Measurements from ENCODE around the gene PIGH.

Gene PIGH

DNA sequence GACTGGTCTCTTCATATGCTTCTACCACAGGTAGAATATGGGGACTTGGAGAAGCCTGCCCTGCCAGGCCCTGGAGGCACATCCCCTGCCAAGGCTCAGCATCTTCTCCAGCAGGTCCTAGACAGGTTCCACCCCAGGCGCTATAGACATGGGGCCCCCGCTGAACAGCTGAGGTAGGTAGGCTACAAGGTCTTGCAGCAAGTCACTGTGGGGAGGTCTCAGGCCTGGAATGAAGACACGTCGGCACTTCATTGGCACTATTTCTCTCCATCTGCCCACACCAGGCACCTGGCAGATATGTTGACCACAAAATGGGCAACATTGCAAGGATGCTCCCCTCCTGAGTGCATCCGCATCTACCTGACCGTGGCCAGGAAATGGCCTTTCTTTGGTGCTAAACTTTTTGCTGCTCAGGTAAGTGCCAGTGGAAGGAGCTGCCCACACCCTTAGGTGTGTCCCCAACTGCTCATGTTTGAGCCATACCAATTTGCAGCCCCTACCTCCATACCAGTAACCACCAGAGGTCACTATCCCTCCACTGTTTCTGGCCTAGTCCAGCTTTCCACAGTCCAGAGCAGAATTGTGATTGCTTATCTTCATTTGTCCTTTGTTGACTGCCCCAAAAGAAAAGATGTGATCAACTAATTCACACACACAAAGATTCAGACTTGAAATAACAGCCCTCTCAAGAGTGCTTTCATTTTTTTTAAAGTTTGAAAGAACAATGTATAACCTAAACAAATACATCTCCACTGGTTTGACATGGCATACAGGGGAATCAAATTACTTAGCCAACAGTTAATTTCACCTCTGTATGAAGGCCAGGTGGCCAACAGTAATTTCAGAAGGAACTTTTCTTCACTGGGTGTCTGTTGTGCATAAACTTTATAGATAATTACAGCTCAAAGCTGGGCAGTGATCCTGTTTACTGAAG is 16.1 kb downstream of the PIGH start:
- peaks cover 16 to 32% of the 10 kb centered on the region in 2 donors for H3K36me3 ChIP-seq (ENCODE audit: control insufficient read depth in 2 of 2, insufficient read depth in 2 of 2, low read length in 2 of 2)
- H3K9me3 ChIP-seq (ENCODE audit: control insufficient read depth in 2 of 2, low read length in 2 of 2), result no peaks in the 10 kb centered on the region
- no peaks in the 10 kb centered on the region for H3K27me3 ChIP-seq (ENCODE audit: control insufficient read depth in 1 of 2, insufficient read depth in 2 of 2, low read length in 2 of 2)
- H3K27ac ChIP-seq (ENCODE audit: low read length), result no peak overlapping the region
- H3K4me3 ChIP-seq (ENCODE audit: low read length in 2 of 2), result no peak overlapping the region
- no peaks in the 10 kb centered on the region for H3K4me1 ChIP-seq (ENCODE audit: control insufficient read depth, insufficient read depth, low read length)
- H3K9ac ChIP-seq (ENCODE audit: low read length in 2 of 2), result no peak overlapping the region

DNA sequence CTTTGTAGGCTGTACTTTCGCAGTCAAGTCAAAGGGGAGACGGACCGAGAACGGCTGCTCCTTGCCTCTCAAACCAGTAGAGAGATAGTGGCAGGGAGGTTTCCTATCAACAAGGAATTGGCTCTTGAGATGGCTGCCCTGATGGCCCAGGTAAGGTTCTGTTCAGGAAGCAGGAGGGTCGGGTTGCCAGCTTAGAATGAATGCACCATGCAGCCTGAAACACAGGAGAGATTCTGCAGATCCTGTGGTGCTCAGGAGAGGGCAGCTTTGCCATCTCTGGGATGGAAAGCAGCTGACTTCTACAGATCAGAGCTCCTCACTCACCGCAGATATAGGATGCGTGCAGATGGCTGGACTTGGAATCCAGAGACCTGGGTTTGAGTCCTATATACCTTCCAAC is 18.0 kb downstream of the PIGH start:
- Histone ChIP-seq H3K9me3 (ENCODE audit: control insufficient read depth in 2 of 2, low read length in 2 of 2) (no peaks in the 10 kb centered on the region), H3K27ac (ENCODE audit: low read length) (no peak overlapping the region), H3K4me1 (ENCODE audit: control insufficient read depth, insufficient read depth, low read length) (no peaks in the 10 kb centered on the region), H3K27me3 (ENCODE audit: control insufficient read depth in 1 of 2, insufficient read depth in 2 of 2, low read length in 2 of 2) (no peaks in the 10 kb centered on the region), H3K36me3 (ENCODE audit: control insufficient read depth in 2 of 2, insufficient read depth in 2 of 2, low read length in 2 of 2) (peaks cover 10 to 21% of the 10 kb centered on the region in 2 donors), H3K9ac (ENCODE audit: low read length in 2 of 2) (no peak overlapping the region), H3K4me3 (ENCODE audit: low read length in 2 of 2) (no peak overlapping the region)

DNA sequence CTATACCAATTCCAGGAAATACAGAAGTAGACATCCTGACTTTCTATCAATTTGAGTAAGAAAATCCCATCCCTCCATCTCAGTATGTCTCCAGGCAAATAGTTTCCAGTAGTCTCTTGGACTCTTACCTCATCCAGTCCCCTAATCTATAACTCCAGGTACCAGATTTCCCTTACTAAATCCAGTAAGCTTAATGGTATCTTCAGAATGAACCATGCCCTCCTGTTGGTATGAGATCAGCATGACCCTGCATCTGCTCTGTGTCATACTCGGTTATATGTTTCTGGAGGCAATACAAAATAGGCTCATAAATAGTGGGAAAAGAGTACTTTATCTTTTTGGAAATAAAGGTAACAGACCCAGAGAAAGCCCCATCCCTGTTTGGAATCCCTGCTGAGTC is 18.4 kb downstream of the PIGH start:
- Histone ChIP-seq H3K4me3 (ENCODE audit: low read length in 2 of 2) (no peak overlapping the region), H3K36me3 (ENCODE audit: control insufficient read depth in 2 of 2, insufficient read depth in 2 of 2, low read length in 2 of 2) (peaks cover 10 to 19% of the 10 kb centered on the region in 2 donors), H3K9ac (ENCODE audit: low read length in 2 of 2) (no peak overlapping the region), H3K4me1 (ENCODE audit: control insufficient read depth, insufficient read depth, low read length) (no peaks in the 10 kb centered on the region), H3K27me3 (ENCODE audit: control insufficient read depth in 1 of 2, insufficient read depth in 2 of 2, low read length in 2 of 2) (no peaks in the 10 kb centered on the region), H3K27ac (ENCODE audit: low read length) (no peak overlapping the region), H3K9me3 (ENCODE audit: control insufficient read depth in 2 of 2, low read length in 2 of 2) (no peaks in the 10 kb centered on the region)

DNA sequence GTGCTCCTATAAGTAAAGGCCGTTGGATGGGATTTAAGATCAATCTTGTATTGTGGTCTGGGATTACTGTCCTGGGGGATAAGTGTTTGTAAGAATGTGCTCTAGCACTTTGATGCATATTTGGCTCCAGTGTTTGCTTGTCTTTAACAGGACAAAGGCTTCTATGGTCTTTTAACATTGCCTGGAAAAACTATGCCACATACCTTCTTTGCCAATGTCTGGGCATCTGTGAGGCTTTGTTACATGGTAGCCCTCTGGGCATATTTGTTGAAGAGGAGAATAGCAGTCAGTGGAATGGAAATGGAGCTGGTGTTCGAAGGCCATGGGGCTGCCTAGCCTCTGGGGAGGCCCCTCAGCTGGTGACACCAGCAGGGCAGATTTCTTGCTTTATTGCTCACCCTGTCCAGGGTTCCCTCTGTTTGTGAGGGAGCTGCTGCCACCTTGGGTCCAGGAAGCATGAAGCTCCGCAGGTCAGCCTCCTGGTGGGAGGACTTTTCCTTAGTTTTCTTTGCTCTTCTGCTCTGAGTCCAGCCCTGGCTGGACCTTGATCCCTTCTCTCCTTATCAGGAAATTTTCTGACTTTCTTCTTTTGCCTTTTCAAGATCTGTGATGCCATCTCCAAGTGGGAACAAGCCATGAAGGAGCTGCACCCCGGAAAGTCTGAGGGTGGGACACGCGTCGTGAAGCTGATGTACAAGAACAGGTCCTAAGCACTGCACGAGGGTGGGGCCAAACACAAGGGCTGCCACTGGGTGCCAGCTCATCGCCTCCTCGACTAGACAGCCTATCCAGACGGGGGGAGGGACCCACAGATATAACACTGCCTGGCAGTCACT is 19.5 kb downstream of the PIGH start:
- H3K9ac ChIP-seq (ENCODE audit: low read length in 2 of 2), result no peak overlapping the region
- H3K4me1 ChIP-seq (ENCODE audit: control insufficient read depth, insufficient read depth, low read length), result no peaks in the 10 kb centered on the region
- no peak overlapping the region for H3K27ac ChIP-seq (ENCODE audit: low read length)
- no peaks in the 10 kb centered on the region for H3K27me3 ChIP-seq (ENCODE audit: control insufficient read depth in 1 of 2, insufficient read depth in 2 of 2, low read length in 2 of 2)
- peaks cover 2 to 16% of the 10 kb centered on the region in 2 donors for H3K36me3 ChIP-seq (ENCODE audit: control insufficient read depth in 2 of 2, insufficient read depth in 2 of 2, low read length in 2 of 2)
- no peak overlapping the region for H3K4me3 ChIP-seq (ENCODE audit: low read length in 2 of 2)
- H3K9me3 ChIP-seq (ENCODE audit: control insufficient read depth in 2 of 2, low read length in 2 of 2), result no peaks in the 10 kb centered on the region

DNA sequence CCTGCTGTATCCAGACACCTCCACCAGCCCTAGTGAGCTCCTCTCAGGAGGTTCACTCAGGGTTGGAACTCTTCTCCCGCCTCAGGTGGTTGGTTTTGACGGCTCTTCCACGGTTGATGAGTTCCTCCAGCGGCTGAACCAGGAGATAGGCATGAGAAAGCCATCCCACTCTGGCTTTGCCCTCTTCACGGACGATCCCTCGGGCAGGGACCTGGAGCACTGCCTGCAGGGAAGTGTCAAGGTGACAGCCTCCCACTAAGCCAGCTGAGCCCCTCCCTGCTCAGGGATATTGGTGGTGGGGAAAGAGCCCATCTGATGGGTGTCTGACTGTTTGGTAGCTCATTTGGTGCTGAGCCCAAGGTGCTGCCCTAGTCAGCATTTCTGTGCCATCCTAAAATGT is 20.4 kb downstream of the PIGH start:
- Histone ChIP-seq H3K9me3 (ENCODE audit: control insufficient read depth in 2 of 2, low read length in 2 of 2) (no peaks in the 10 kb centered on the region), H3K4me3 (ENCODE audit: low read length in 2 of 2) (no peak overlapping the region), H3K4me1 (ENCODE audit: control insufficient read depth, insufficient read depth, low read length) (no peaks in the 10 kb centered on the region), H3K36me3 (ENCODE audit: control insufficient read depth in 2 of 2, insufficient read depth in 2 of 2, low read length in 2 of 2) (peaks cover 0 to 14% of the 10 kb centered on the region in 2 donors), H3K27ac (ENCODE audit: low read length) (no peak overlapping the region), H3K27me3 (ENCODE audit: control insufficient read depth in 1 of 2, insufficient read depth in 2 of 2, low read length in 2 of 2) (no peaks in the 10 kb centered on the region), H3K9ac (ENCODE audit: low read length in 2 of 2) (no peak overlapping the region)

DNA sequence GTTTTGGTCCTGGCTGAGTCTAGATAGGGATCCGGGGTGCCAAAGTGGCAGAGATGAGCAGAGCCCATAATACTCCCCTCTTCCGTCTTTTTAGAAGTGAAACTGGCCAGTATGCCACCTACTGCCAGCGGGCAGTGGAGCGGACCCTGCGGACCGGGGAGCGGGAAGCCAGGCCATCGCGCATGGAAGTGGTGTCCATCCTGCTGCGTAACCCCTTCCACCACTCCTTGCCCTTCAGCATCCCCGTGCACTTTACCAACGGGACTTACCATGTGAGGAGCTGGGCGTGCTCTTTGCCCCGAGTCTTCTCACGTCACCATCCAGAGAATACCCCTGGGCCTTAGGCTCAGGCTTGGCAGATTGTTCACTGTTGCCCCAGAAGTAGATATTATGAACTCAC is 21.0 kb downstream of the PIGH start:
- Histone ChIP-seq H3K9me3 (ENCODE audit: control insufficient read depth in 2 of 2, low read length in 2 of 2) (no peaks in the 10 kb centered on the region), H3K4me1 (ENCODE audit: control insufficient read depth, insufficient read depth, low read length) (no peaks in the 10 kb centered on the region), H3K36me3 (ENCODE audit: control insufficient read depth in 2 of 2, insufficient read depth in 2 of 2, low read length in 2 of 2) (peaks cover 0 to 14% of the 10 kb centered on the region in 2 donors), H3K27ac (ENCODE audit: low read length) (no peak overlapping the region), H3K4me3 (ENCODE audit: low read length in 2 of 2) (no peak overlapping the region), H3K9ac (ENCODE audit: low read length in 2 of 2) (no peak overlapping the region), H3K27me3 (ENCODE audit: control insufficient read depth in 1 of 2, insufficient read depth in 2 of 2, low read length in 2 of 2) (no peaks in the 10 kb centered on the region)

DNA sequence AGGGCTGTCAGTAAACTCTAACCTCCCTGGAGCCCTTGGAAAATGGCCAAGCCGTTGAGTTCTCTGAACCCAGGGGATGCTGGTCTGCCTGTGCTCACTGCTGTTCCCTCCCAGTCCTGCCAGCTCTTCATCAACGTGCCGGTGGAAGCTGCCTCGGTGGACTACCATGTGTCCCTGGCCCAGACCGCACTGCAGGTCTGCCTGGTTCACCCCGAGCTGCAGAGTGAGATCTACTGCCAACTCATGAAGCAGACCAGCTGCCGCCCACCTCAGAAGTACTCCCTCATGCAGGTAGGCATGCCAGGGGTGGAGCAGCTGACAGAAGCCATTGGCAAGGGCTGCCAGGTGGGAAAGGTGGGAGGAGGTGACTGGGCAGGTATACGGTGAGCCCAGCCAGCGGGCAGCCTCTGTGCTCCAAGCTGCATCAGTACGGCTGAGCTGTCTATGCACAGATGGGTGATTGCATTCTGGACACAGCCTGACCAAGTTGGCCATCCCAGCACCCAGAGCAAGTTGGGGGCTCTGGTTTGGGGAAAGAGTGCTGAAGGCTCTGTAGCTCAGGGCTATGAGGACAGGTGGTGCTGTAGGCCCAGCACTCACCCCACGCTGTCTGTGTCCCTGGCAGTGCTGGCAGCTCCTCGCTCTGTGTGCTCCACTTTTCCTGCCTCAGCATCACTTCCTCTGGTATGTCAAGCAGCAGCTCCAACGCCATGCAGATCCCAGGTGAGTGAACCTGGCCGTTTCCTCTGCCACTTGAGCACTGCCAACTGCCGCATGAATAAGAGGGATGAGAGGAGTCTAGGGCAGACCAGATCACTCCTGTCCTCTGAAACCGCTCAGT is 21.9 kb downstream of the PIGH start:
- Histone ChIP-seq H3K27ac (ENCODE audit: low read length) (no peak overlapping the region), H3K9ac (ENCODE audit: low read length in 2 of 2) (no peak overlapping the region), H3K4me1 (ENCODE audit: control insufficient read depth, insufficient read depth, low read length) (no peaks in the 10 kb centered on the region), H3K36me3 (ENCODE audit: control insufficient read depth in 2 of 2, insufficient read depth in 2 of 2, low read length in 2 of 2) (peaks cover 0 to 12% of the 10 kb centered on the region in 2 donors), H3K4me3 (ENCODE audit: low read length in 2 of 2) (no peak overlapping the region), H3K27me3 (ENCODE audit: control insufficient read depth in 1 of 2, insufficient read depth in 2 of 2, low read length in 2 of 2) (no peaks in the 10 kb centered on the region), H3K9me3 (ENCODE audit: control insufficient read depth in 2 of 2, low read length in 2 of 2) (no peaks in the 10 kb centered on the region)

DNA sequence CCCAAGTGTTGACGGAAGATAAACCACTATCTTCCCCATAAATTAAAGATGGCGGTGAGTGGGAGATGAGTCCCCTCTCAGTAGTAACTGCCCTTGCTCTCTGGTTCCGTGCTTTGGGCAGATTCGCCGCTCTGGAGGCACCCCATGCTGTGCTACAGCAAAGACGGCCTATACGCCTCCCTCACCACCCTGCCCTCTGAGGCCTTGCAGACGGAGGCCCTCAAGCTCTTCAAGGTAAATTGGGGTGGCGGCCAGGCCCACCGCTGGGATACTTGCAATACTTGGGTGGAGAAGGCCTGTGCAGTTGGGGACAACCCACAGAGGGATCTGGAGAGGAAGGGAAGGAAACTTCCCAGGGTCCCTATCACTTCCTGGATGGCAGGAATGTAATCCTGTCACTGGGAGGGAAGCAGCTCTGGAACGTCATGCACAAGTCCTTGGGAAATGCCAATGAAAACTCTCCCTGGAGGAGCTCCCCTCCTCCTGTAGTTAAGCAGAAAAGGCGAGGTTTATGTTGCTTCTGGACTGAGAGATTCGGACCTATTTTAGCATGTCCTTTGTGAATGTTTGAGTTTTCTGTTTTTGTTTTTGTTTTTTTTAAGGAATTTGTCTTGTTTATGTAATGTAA is 22.8 kb downstream of the PIGH start:
- Histone ChIP-seq H3K36me3 (ENCODE audit: control insufficient read depth in 2 of 2, insufficient read depth in 2 of 2, low read length in 2 of 2) (peaks cover 0 to 12% of the 10 kb centered on the region in 2 donors), H3K9me3 (ENCODE audit: control insufficient read depth in 2 of 2, low read length in 2 of 2) (no peaks in the 10 kb centered on the region), H3K27ac (ENCODE audit: low read length) (no peak overlapping the region), H3K9ac (ENCODE audit: low read length in 2 of 2) (no peak overlapping the region), H3K4me1 (ENCODE audit: control insufficient read depth, insufficient read depth, low read length) (no peaks in the 10 kb centered on the region), H3K27me3 (ENCODE audit: control insufficient read depth in 1 of 2, insufficient read depth in 2 of 2, low read length in 2 of 2) (no peaks in the 10 kb centered on the region), H3K4me3 (ENCODE audit: low read length in 2 of 2) (no peak overlapping the region)

DNA sequence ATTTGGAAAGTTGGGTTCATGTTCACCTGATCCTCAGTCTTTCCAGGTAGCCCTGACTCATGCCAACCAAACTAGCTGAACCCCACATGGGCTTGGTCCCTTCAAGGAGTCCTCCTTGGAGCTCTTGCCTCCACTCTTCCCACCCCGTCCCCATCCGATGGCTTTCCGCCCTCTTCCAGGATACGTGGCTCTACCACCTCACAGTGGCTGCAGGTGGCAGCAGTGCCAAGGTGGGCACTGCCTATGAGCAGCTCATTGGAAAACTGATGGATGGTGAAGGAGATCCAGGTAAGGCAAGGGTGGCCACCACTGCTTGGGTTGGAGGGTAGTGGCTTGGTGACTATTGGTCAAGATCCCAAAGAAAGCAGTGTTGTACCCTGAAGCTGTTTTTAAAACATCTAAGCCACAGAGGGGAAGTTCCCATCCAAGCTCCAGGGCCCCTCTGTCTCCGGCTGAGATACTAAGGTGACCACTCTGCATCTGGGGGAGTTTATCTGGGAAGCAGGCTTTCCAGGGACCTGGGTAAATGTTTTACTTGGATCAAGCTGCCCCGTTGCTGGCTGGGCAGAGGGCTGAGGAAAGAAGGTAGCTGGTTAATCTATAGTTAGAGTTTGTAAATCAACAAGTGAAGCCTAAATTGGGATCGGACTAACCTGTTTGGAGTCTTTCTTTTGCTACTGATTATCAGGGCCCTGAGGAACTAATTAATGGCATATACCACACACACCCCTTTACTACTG is 23.7 kb downstream of the PIGH start:
- H3K9me3 ChIP-seq (ENCODE audit: control insufficient read depth in 2 of 2, low read length in 2 of 2), result no peaks in the 10 kb centered on the region
- no peaks in the 10 kb centered on the region for H3K4me1 ChIP-seq (ENCODE audit: control insufficient read depth, insufficient read depth, low read length)
- no peak overlapping the region for H3K4me3 ChIP-seq (ENCODE audit: low read length in 2 of 2)
- H3K27ac ChIP-seq (ENCODE audit: low read length), result no peak overlapping the region
- H3K9ac ChIP-seq (ENCODE audit: low read length in 2 of 2), result no peak overlapping the region
- H3K36me3 ChIP-seq (ENCODE audit: control insufficient read depth in 2 of 2, insufficient read depth in 2 of 2, low read length in 2 of 2), result peaks cover 0 to 8% of the 10 kb centered on the region in 2 donors
- H3K27me3 ChIP-seq (ENCODE audit: control insufficient read depth in 1 of 2, insufficient read depth in 2 of 2, low read length in 2 of 2), result no peaks in the 10 kb centered on the region
